WERI-Rb-1 (cell line): ENCODE data around the gene ULK4.

ENCODE experiments used
- DNase-seq: peaks from one replicate; pipeline ENCODE4 v3.0.0-alpha.2; 2020
- H3K27ac ChIP-seq: fragments of 250-450 bp; sonication (Bioruptor Pico); 2 replicates; pipeline ENCODE4 v1.5.1; 2020; ENCODE audit warnings: mild to moderate bottlenecking, moderate library complexity
- H3K27me3 ChIP-seq: fragments of 250-450 bp; sonication (Bioruptor Pico); 2 replicates; pipeline ENCODE4 v1.5.1; 2021; ENCODE audit warnings: mild to moderate bottlenecking, low read depth, moderate library complexity; ENCODE audit not compliant: insufficient read depth, severe bottlenecking
- H3K36me3 ChIP-seq: fragments of 250-450 bp; sonication (Bioruptor Pico); 2 replicates; pipeline ENCODE4 v1.5.1; 2020; ENCODE audit warnings: mild to moderate bottlenecking, moderate library complexity
- H3K4me3 ChIP-seq: 2 replicates; pipeline ENCODE4 v1.5.1; 2011; ENCODE audit warnings: low read depth, mild to moderate bottlenecking, control low read depth, low read length
- H3K9me3 ChIP-seq: fragments of 250-450 bp; sonication (Bioruptor Pico); 2 replicates; pipeline ENCODE4 v1.5.1; 2021; ENCODE audit warnings: mild to moderate bottlenecking, moderate library complexity; ENCODE audit not compliant: severe bottlenecking
- CTCF ChIP-seq: IDR thresholded peaks from 2 replicates; pipeline ENCODE4 v1.5.1; 2011; ENCODE audit warnings: low read depth, mild to moderate bottlenecking, control low read depth, inconsistent platforms, low read length

ULK4 gene

GRCh38 chr3:41593774-41594173 lies 368.1 kb downstream of the ULK4 start:
- no peaks in the 10 kb centered on the region for H3K9me3 ChIP-seq
- DNase-seq = no peak
- H3K36me3 ChIP-seq = no peaks in the 10 kb centered on the region
- no peak overlapping the region for H3K27ac ChIP-seq
- no peak overlapping the region for H3K4me3 ChIP-seq
- peaks cover 30% of the 10 kb centered on the region for H3K27me3 ChIP-seq
- TF ChIP-seq CTCF = no peak

GRCh38 chr3:41592753-41593510 lies 369.0 kb downstream of the ULK4 start:
- H3K36me3 ChIP-seq = no peaks in the 10 kb centered on the region
- no peak for TF ChIP-seq CTCF
- H3K4me3 ChIP-seq = no peak overlapping the region
- no peaks in the 10 kb centered on the region for H3K9me3 ChIP-seq
- no peak overlapping the region for H3K27ac ChIP-seq
- H3K27me3 ChIP-seq = peaks cover 22% of the 10 kb centered on the region
- no peak for DNase-seq

GRCh38 chr3:41583014-41583413 lies 378.9 kb downstream of the ULK4 start:
- Histone ChIP-seq H3K27me3 (no peaks in the 10 kb centered on the region), H3K4me3 (no peak overlapping the region), H3K27ac (no peak overlapping the region), H3K36me3 (no peaks in the 10 kb centered on the region), H3K9me3 (no peaks in the 10 kb centered on the region)
- DNase-seq = no peak
- no peak for TF ChIP-seq CTCF

GRCh38 chr3:41581700-41582099 lies 380.2 kb downstream of the ULK4 start:
- TF ChIP-seq CTCF = no peak
- H3K4me3 ChIP-seq = no peak overlapping the region
- no peak for DNase-seq
- no peaks in the 10 kb centered on the region for H3K36me3 ChIP-seq
- no peaks in the 10 kb centered on the region for H3K9me3 ChIP-seq
- H3K27ac ChIP-seq = no peak overlapping the region
- no peaks in the 10 kb centered on the region for H3K27me3 ChIP-seq

- no peaks in the 10 kb centered on the region for H3K36me3 ChIP-seq
- no peak for TF ChIP-seq CTCF
- H3K27me3 ChIP-seq = no peaks in the 10 kb centered on the region
- DNase-seq = no peak
- no peak overlapping the region for H3K27ac ChIP-seq
- no peak overlapping the region for H3K4me3 ChIP-seq
- no peaks in the 10 kb centered on the region for H3K9me3 ChIP-seq
These were observed 381.5 kb downstream of the ULK4 start for GRCh38 chr3:41580274-41580959.
